Thoracic aorta (tissue), 2 donors: Measurements from ENCODE around the gene TOGARAM1. TPM values are rescaled to one million over a fixed set of nuclear protein-coding genes. Genes with fewer than 3 reads are reported as not detected.

Source experiments
- ATAC-seq: fragments of 150-250 bp; one replicate; pipeline ENCODE4 v1.8.0; 2017; ENCODE audit warnings: low read depth; ENCODE audit not compliant: insufficient number of reproducible peaks, low FRiP score
- DNase-seq: peaks from one replicate; pipeline ENCODE4 v3.0.0-alpha.2; 2020; ENCODE audit warnings: low spot score
- H3K27ac ChIP-seq, 2 donors: fragments of 200-600 bp; sonication (generic); 1 replicate in 1 of 2; 2 replicates in 1 of 2; pipeline ENCODE4 v1.5.1; 2016; ENCODE audit warnings: mild to moderate bottlenecking in 2 of 2, moderate library complexity in 2 of 2
- H3K27me3 ChIP-seq: fragments of 200-600 bp; sonication (generic); replicated peaks from 2 replicates; pipeline ENCODE4 v1.6.0; 2016; ENCODE audit warnings: mild to moderate bottlenecking; ENCODE audit not compliant: insufficient read depth
- H3K36me3 ChIP-seq: fragments of 200-600 bp; sonication (generic); one replicate; pipeline ENCODE4 v1.5.1; 2016
- H3K4me1 ChIP-seq, 2 donors: fragments of 200-600 bp; sonication (generic); 1 replicate in 1 of 2; 2 replicates in 1 of 2; pipeline versions ENCODE4 v1.5.1 to v1.6.0; 2016; ENCODE audit warnings: low read depth in 2 of 2, mild to moderate bottlenecking in 1 of 2; ENCODE audit not compliant: control insufficient read depth in 1 of 2
- H3K4me3 ChIP-seq: fragments of 200-600 bp; sonication (generic); 2 replicates; pipeline ENCODE4 v1.5.1; 2016; ENCODE audit warnings: mild to moderate bottlenecking
- H3K9me3 ChIP-seq: fragments of 200-600 bp; sonication (generic); 2 replicates; pipeline ENCODE4 v1.5.1; 2016
- CTCF ChIP-seq: fragments of 200-600 bp; sonication (generic); IDR thresholded peaks from one replicate; pipeline ENCODE4 v1.5.1; 2019; ENCODE audit warnings: antibody characterized with exemption
- total RNA-seq, 2 donors: library from RNA; depleted of rRNA; stranded (reverse); fragments of >200 nt; gene quantifications; one replicate each; pipeline versions ENCODE4 v1.1.0 to v1.2.3, GENCODE V29; 2016

The TOGARAM1 gene
- total RNA-seq, 2 donors from 2014 or later: 8.5 to 32.0 TPM

GRCh38 chr14:45028107-45028626 lies 66.2 kb downstream of the TOGARAM1 start:
- H3K36me3 ChIP-seq: peaks cover 15% of the 10 kb centered on the region
- no peak for ATAC-seq

DNA sequence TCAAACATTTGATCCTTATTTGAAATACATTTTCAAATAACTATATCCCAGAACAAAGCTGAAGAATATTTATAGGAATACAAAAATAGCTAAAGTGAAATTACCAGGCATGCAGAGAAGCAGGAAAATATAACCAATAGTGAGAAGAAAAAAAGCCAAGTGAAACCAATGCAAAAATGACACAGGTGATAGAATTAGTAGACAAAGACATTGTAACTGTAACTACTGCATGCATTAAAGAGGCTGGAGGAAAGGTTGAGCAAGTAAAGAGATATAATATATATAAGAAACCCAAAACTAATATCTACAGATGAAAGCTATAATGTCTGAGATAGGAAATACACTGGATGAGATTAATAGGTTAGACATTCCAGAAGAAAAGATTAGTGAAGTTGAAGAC lies 72.7 kb downstream of the TOGARAM1 start:
- H3K36me3 ChIP-seq: peaks cover 16% of the 10 kb centered on the region
- no peaks in the 10 kb centered on the region for H3K9me3 ChIP-seq
- no peak for DNase-seq
- no peak overlapping the region for H3K27ac ChIP-seq
- no peak overlapping the region for H3K4me3 ChIP-seq
- ATAC-seq: no peak
- H3K27me3 ChIP-seq: no peaks in the 10 kb centered on the region
- no peak for TF ChIP-seq CTCF
- H3K4me1 ChIP-seq: no peaks in the 10 kb centered on the region

More at GRCh38 chr14:45028107-45028626, 66.2 kb downstream of the TOGARAM1 start:
- H3K27me3 ChIP-seq: no peaks in the 10 kb centered on the region
- H3K4me1 ChIP-seq: no peaks in the 10 kb centered on the region
- no peaks in the 10 kb centered on the region for H3K9me3 ChIP-seq
- no peak overlapping the region for H3K4me3 ChIP-seq
- TF ChIP-seq CTCF: no peak
- no peak for DNase-seq
- no peak overlapping the region for H3K27ac ChIP-seq

DNA sequence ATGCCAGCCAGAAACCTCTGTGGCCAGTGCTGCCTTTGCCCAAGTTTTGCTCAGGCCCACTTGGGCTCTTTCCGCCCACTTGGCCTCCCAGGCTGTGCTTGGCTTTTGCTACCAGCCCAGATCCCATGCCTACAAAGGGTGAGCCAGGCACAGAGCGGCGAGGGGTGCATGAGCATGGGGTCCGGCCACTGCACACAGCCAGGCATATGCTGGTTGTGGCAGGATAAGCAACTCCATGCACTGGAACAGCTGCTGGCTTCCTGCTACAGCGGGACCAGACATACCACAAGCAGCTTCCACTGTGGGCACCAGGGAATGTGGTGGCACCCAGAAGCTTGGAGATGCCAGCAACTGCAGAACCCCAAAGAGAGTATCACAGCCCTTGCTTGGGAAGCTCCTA lies 76.3 kb downstream of the TOGARAM1 start:
- H3K27ac ChIP-seq: no peak overlapping the region
- H3K4me3 ChIP-seq: no peak overlapping the region
- H3K36me3 ChIP-seq: peaks cover 11% of the 10 kb centered on the region
- H3K9me3 ChIP-seq: no peaks in the 10 kb centered on the region
- H3K4me1 ChIP-seq: no peaks in the 10 kb centered on the region
- ATAC-seq (no peak), DNase-seq (no peak)
- TF ChIP-seq CTCF: no peak
- no peaks in the 10 kb centered on the region for H3K27me3 ChIP-seq

- no peak for TF ChIP-seq CTCF
- H3K4me1 ChIP-seq: no peaks in the 10 kb centered on the region
- H3K36me3 ChIP-seq: peaks cover 11% of the 10 kb centered on the region
- no peak for DNase-seq
- H3K4me3 ChIP-seq: no peak overlapping the region
- no peak for ATAC-seq
- H3K27me3 ChIP-seq: no peaks in the 10 kb centered on the region
- no peaks in the 10 kb centered on the region for H3K9me3 ChIP-seq
- H3K27ac ChIP-seq: no peak overlapping the region
Observed at GRCh38 chr14:45038865-45039264, 76.9 kb downstream of the TOGARAM1 start.

- ATAC-seq: no peak
Observed at GRCh38 chr14:45039390-45039789, 77.4 kb downstream of the TOGARAM1 start.

More at GRCh38 chr14:45039390-45039789, 77.4 kb downstream of the TOGARAM1 start:
- no peak overlapping the region for H3K4me3 ChIP-seq
- peaks cover 11% of the 10 kb centered on the region for H3K36me3 ChIP-seq
- H3K27ac ChIP-seq: no peak overlapping the region
- DNase-seq: no peak
- no peak for TF ChIP-seq CTCF
- H3K27me3 ChIP-seq: no peaks in the 10 kb centered on the region
- no peaks in the 10 kb centered on the region for H3K9me3 ChIP-seq
- no peaks in the 10 kb centered on the region for H3K4me1 ChIP-seq
